ENCODE measurements around the gene ATP5F1E. TPM values are rescaled to one million over a fixed set of nuclear protein-coding genes. Genes with fewer than 3 reads are reported as not detected.

Gene ATP5F1E
- total RNA-seq, 1 experiment from 2014 or later = 41.1 TPM

DNA sequence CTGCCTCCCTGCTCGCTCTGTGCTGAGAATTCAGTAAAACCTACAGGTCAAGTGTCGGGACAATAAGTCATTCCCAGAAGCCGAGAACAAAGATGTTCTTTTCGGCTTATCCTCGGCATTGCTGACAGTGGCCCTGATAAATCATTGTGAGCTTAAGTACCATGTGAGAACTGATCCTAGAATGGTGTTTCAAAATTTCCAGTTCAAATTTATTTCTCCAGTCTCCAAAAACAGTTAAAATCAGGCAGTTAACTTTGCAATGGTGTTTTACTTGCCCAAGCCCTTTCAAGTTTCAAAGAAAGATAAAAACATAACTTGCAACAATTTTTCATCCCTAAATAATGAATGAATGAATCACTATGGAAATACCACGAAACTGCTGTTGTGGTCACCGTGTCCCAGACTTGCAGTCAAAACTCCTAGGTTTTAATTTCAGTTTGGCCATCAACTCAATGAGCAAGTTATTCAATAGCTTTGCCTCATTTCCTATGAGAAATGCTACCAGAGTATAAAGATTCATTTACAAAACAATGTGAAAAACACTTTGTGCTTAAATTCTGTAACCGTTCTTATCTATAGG, 4.3 kb downstream of the ATP5F1E start:
- ChIA-PET CTCF (interaction anchor here (0.6 kb wide), 1 partner anchor 60 kb away, joined by 4 read pairs; no protein-coding TSS in a partner anchor), POLR2A (no interaction called here)
- no peak for ATAC-seq
- H3K36me3 Mint-ChIP-seq = peaks cover 72% of the 10 kb centered on the region
- H3K27me3 Mint-ChIP-seq (ENCODE audit: low read depth) = peaks cover 80% of the 10 kb centered on the region
- TF ChIP-seq KAT7 (CRISPR knock-in tag; IDR thresholded peaks at IDR 0.05; ENCODE audit: borderline replicate concordance) (no peak), NFATC4 (CRISPR knock-in tag; IDR thresholded peaks at IDR 0.05) (no peak), NFE2L1 (CRISPR knock-in tag; IDR thresholded peaks at IDR 0.05) (no peak), SOX15 (CRISPR knock-in tag; IDR thresholded peaks at IDR 0.05) (no peak), ZNF396 (CRISPR knock-in tag; IDR thresholded peaks at IDR 0.05; ENCODE audit: borderline replicate concordance) (no peak), NFYB (CRISPR knock-in tag; conservative IDR thresholded peaks at IDR 0.05; ENCODE audit: low read depth) (no peak), FOXJ3 (CRISPR knock-in tag; IDR thresholded peaks at IDR 0.05; ENCODE audit: borderline replicate concordance) (no peak), SMAD3 (CRISPR knock-in tag; IDR thresholded peaks at IDR 0.05; ENCODE audit: borderline replicate concordance) (no peak), GTF2I (CRISPR knock-in tag; conservative IDR thresholded peaks at IDR 0.05) (no peak), ZNF263 (CRISPR knock-in tag; IDR thresholded peaks at IDR 0.05; ENCODE audit: low read depth) (no peak), HMGA2 (CRISPR knock-in tag; IDR thresholded peaks at IDR 0.05) (no peak), JUN (CRISPR knock-in tag; IDR thresholded peaks at IDR 0.05) (no peak), ETV6 (CRISPR knock-in tag; IDR thresholded peaks at IDR 0.05) (no peak)
- TF ChIP-seq, protein P1, sequence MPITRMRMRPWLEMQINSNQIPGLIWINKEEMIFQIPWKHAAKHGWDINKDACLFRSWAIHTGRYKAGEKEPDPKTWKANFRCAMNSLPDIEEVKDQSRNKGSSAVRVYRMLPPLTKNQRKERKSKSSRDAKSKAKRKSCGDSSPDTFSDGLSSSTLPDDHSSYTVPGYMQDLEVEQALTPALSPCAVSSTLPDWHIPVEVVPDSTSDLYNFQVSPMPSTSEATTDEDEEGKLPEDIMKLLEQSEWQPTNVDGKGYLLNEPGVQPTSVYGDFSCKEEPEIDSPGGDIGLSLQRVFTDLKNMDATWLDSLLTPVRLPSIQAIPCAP (CRISPR knock-in tag; IDR thresholded peaks at IDR 0.05) = no peak
- TF ChIP-seq, protein P2, sequence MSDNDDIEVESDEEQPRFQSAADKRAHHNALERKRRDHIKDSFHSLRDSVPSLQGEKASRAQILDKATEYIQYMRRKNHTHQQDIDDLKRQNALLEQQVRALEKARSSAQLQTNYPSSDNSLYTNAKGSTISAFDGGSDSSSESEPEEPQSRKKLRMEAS (CRISPR knock-in tag; IDR thresholded peaks at IDR 0.05) = no peak
- TF ChIP-seq, protein P3, sequence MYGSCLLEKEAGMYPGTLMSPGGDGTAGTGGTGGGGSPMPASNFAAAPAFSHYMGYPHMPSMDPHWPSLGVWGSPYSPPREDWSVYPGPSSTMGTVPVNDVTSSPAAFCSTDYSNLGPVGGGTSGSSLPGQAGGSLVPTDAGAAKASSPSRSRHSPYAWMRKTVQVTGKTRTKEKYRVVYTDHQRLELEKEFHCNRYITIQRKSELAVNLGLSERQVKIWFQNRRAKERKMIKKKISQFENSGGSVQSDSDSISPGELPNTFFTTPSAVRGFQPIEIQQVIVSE (CRISPR knock-in tag; IDR thresholded peaks at IDR 0.05; ENCODE audit: borderline replicate concordance) = no peak
- TF ChIP-seq, protein P4, sequence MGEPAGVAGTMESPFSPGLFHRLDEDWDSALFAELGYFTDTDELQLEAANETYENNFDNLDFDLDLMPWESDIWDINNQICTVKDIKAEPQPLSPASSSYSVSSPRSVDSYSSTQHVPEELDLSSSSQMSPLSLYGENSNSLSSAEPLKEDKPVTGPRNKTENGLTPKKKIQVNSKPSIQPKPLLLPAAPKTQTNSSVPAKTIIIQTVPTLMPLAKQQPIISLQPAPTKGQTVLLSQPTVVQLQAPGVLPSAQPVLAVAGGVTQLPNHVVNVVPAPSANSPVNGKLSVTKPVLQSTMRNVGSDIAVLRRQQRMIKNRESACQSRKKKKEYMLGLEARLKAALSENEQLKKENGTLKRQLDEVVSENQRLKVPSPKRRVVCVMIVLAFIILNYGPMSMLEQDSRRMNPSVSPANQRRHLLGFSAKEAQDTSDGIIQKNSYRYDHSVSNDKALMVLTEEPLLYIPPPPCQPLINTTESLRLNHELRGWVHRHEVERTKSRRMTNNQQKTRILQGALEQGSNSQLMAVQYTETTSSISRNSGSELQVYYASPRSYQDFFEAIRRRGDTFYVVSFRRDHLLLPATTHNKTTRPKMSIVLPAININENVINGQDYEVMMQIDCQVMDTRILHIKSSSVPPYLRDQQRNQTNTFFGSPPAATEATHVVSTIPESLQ (CRISPR knock-in tag; IDR thresholded peaks at IDR 0.05) = no peak
- TF ChIP-seq, protein P5, sequence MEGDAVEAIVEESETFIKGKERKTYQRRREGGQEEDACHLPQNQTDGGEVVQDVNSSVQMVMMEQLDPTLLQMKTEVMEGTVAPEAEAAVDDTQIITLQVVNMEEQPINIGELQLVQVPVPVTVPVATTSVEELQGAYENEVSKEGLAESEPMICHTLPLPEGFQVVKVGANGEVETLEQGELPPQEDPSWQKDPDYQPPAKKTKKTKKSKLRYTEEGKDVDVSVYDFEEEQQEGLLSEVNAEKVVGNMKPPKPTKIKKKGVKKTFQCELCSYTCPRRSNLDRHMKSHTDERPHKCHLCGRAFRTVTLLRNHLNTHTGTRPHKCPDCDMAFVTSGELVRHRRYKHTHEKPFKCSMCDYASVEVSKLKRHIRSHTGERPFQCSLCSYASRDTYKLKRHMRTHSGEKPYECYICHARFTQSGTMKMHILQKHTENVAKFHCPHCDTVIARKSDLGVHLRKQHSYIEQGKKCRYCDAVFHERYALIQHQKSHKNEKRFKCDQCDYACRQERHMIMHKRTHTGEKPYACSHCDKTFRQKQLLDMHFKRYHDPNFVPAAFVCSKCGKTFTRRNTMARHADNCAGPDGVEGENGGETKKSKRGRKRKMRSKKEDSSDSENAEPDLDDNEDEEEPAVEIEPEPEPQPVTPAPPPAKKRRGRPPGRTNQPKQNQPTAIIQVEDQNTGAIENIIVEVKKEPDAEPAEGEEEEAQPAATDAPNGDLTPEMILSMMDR (IDR thresholded peaks at IDR 0.05) = no peak
- DNase-seq (ENCODE audit: low spot score) = no peak
- peaks cover 44% of the 10 kb centered on the region for H3K4me1 Mint-ChIP-seq
- no peak overlapping the region for H3K27ac Mint-ChIP-seq
- no peaks in the 10 kb centered on the region for H3K9me3 Mint-ChIP-seq
- H3K4me3 Mint-ChIP-seq = no peak overlapping the region

DNA sequence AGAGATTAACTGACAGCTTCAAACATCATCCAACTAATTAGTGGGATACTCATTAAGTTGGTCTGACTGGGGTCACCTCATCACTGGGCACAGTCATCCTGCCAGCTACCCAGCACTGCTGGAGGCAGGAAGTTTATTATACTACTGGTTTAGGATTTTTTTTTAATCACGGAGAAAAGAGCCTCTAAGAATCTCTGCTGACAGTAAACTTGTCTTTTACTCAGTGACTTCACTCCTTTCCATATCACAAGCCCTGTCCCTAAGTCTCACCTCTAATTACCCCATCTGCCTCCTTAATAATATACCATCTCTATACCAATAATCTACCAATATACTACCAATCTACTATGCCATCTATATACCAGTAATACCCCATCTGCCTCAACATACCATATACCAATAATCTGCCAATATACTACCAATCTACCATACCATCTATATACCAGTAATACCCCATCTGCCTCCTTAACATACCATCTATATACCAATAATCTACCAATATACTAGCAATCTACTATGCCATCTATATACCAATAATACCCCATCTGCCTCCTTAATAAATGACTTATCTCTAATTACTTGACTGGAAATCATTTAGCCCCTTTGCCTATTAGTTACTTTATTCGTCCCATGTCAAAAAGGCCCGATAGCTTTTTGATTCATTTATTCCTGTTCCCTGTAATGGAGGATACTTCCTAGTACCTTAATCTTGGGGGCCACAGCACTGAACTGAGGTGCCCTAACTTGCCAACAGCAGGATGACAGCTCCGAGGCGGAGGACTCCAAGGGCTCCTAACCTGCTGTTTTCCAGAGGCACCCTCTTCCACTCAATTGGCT, 5.0 kb downstream of the ATP5F1E start:
- no peaks in the 10 kb centered on the region for H3K9me3 Mint-ChIP-seq
- no peak overlapping the region for H3K4me3 Mint-ChIP-seq
- peaks cover 76% of the 10 kb centered on the region for H3K36me3 Mint-ChIP-seq
- POLR2A ChIA-PET = no interaction called here
- CTCF ChIA-PET = no interaction called here
- no peak overlapping the region for H3K27ac Mint-ChIP-seq
- H3K4me1 Mint-ChIP-seq = peaks cover 42% of the 10 kb centered on the region
- no peak for ATAC-seq
- DNase-seq (ENCODE audit: low spot score) = no peak
- peaks cover 83% of the 10 kb centered on the region for H3K27me3 Mint-ChIP-seq (ENCODE audit: low read depth)
- TF ChIP-seq FOXP1 (CRISPR knock-in tag; IDR thresholded peaks at IDR 0.05; ENCODE audit: borderline replicate concordance) (no peak), GABPB1 (CRISPR knock-in tag; IDR thresholded peaks at IDR 0.05) (no peak), ZNF232 (CRISPR knock-in tag; IDR thresholded peaks at IDR 0.05) (no peak)
- TF ChIP-seq, protein P6, sequence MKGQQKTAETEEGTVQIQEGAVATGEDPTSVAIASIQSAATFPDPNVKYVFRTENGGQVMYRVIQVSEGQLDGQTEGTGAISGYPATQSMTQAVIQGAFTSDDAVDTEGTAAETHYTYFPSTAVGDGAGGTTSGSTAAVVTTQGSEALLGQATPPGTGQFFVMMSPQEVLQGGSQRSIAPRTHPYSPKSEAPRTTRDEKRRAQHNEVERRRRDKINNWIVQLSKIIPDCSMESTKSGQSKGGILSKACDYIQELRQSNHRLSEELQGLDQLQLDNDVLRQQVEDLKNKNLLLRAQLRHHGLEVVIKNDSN (CRISPR knock-in tag; IDR thresholded peaks at IDR 0.05) = no peak
- TF ChIP-seq, protein P7, sequence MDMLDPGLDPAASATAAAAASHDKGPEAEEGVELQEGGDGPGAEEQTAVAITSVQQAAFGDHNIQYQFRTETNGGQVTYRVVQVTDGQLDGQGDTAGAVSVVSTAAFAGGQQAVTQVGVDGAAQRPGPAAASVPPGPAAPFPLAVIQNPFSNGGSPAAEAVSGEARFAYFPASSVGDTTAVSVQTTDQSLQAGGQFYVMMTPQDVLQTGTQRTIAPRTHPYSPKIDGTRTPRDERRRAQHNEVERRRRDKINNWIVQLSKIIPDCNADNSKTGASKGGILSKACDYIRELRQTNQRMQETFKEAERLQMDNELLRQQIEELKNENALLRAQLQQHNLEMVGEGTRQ (CRISPR knock-in tag; IDR thresholded peaks at IDR 0.05) = no peak
- TF ChIP-seq, protein P8, sequence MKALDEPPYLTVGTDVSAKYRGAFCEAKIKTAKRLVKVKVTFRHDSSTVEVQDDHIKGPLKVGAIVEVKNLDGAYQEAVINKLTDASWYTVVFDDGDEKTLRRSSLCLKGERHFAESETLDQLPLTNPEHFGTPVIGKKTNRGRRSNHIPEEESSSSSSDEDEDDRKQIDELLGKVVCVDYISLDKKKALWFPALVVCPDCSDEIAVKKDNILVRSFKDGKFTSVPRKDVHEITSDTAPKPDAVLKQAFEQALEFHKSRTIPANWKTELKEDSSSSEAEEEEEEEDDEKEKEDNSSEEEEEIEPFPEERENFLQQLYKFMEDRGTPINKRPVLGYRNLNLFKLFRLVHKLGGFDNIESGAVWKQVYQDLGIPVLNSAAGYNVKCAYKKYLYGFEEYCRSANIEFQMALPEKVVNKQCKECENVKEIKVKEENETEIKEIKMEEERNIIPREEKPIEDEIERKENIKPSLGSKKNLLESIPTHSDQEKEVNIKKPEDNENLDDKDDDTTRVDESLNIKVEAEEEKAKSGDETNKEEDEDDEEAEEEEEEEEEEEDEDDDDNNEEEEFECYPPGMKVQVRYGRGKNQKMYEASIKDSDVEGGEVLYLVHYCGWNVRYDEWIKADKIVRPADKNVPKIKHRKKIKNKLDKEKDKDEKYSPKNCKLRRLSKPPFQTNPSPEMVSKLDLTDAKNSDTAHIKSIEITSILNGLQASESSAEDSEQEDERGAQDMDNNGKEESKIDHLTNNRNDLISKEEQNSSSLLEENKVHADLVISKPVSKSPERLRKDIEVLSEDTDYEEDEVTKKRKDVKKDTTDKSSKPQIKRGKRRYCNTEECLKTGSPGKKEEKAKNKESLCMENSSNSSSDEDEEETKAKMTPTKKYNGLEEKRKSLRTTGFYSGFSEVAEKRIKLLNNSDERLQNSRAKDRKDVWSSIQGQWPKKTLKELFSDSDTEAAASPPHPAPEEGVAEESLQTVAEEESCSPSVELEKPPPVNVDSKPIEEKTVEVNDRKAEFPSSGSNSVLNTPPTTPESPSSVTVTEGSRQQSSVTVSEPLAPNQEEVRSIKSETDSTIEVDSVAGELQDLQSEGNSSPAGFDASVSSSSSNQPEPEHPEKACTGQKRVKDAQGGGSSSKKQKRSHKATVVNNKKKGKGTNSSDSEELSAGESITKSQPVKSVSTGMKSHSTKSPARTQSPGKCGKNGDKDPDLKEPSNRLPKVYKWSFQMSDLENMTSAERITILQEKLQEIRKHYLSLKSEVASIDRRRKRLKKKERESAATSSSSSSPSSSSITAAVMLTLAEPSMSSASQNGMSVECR (CRISPR knock-in tag; IDR thresholded peaks at IDR 0.05; ENCODE audit: borderline replicate concordance) = no peak
